Peyer's patch (tissue), 4 donors: ENCODE results near the gene FNBP1. TPM values are rescaled to one million over a fixed set of nuclear protein-coding genes. Genes with fewer than 3 reads are reported as not detected.

Experiments
- DNase-seq, 3 donors: peaks; one replicate each; pipeline ENCODE4 v3.0.0-alpha.2; 2017 to 2019
- H3K27ac ChIP-seq, 4 donors: fragments of 200-600 bp; sonication (generic); one replicate each; pipeline ENCODE4 v1.5.1; 2016 to 2019
- H3K27me3 ChIP-seq, 2 donors: fragments of 200-600 bp; sonication (generic); one replicate each; pipeline ENCODE4 v1.5.1; 2019
- H3K36me3 ChIP-seq, 3 donors: fragments of 200-600 bp; sonication (generic); one replicate each; pipeline ENCODE4 v1.5.1; 2016 to 2019
- H3K4me1 ChIP-seq, 4 donors: fragments of 200-600 bp; sonication (generic); one replicate each; pipeline ENCODE4 v1.5.1; 2016 to 2019
- H3K4me3 ChIP-seq, 4 donors: fragments of 200-600 bp; sonication (generic); 1 replicate in 3 of 4; 2 replicates in 1 of 4; pipeline ENCODE4 v1.5.1; 2016 to 2019; ENCODE audit warnings: mild to moderate bottlenecking in 1 of 4
- H3K9me3 ChIP-seq, 4 donors: fragments of 200-600 bp; sonication (generic); one replicate each; pipeline ENCODE4 v1.5.1; 2016 to 2019; ENCODE audit warnings: mild to moderate bottlenecking in 1 of 4
- CTCF ChIP-seq, 6 experiments: fragments of 450-650 bp in 4 of 6; fragments of 200-600 bp in 2 of 6; sonication (generic) in 1 of 6; IDR thresholded peaks; one replicate each; pipeline ENCODE4 v1.5.1; 2017 to 2019; ENCODE audit warnings: antibody characterized with exemption in 6 of 6, mild to moderate bottlenecking in 3 of 6, moderate library complexity in 1 of 6
- POLR2A ChIP-seq, 2 donors: fragments of 450-650 bp; IDR thresholded peaks; one replicate each; pipeline ENCODE4 v1.5.1; 2017; ENCODE audit warnings: antibody characterized with exemption in 2 of 2, mild to moderate bottlenecking in 2 of 2, moderate library complexity in 2 of 2
- total RNA-seq, 4 donors: library from RNA; depleted of rRNA; stranded (reverse); fragments of >200 nt; gene quantifications; one replicate each; pipeline ENCODE4 v1.1.0, GENCODE V29; 2016

Gene FNBP1
- total RNA-seq, 4 donors from 2014 or later: 9.8 to 163 (median 22.2) TPM

GRCh38 chr9:129936222-129936621, 106.8 kb downstream of the FNBP1 start:
- Histone ChIP-seq H3K27ac (no peak overlapping the region), H3K27me3 (no peaks in the 10 kb centered on the region), H3K9me3 (no peaks in the 10 kb centered on the region), H3K36me3 (no peaks in the 10 kb centered on the region), H3K4me1 (peaks cover 0 to 23% (median 3%) of the 10 kb centered on the region in 4 donors), H3K4me3 (no peak overlapping the region)
- TF ChIP-seq POLR2A (IDR thresholded peaks at IDR 0.05) (no peak), CTCF (IDR thresholded peaks at IDR 0.05) (no peak)
- DNase-seq: no peak

- H3K4me1 ChIP-seq: peaks cover 0 to 23% (median 3%) of the 10 kb centered on the region in 4 donors
- no peaks in the 10 kb centered on the region for H3K9me3 ChIP-seq
- H3K36me3 ChIP-seq: no peaks in the 10 kb centered on the region
- H3K27me3 ChIP-seq: no peaks in the 10 kb centered on the region
- peak overlapping the region; percentile 34 to 61 (median 39) for H3K27ac ChIP-seq
- H3K4me3 ChIP-seq: no peak overlapping the region
- TF ChIP-seq POLR2A (IDR thresholded peaks at IDR 0.05): no peak
- no peak for TF ChIP-seq CTCF (IDR thresholded peaks at IDR 0.05)
- DNase-seq: no peak
These were observed 108.2 kb downstream of the FNBP1 start for GRCh38 chr9:129934780-129935179.

GRCh38 chr9:129934041-129934591, 108.9 kb downstream of the FNBP1 start:
- H3K4me1 ChIP-seq: peaks cover 0 to 23% (median 3%) of the 10 kb centered on the region in 4 donors

GRCh38 chr9:129933185-129934040, 109.6 kb downstream of the FNBP1 start:
- Histone ChIP-seq H3K9me3 (no peaks in the 10 kb centered on the region), H3K36me3 (peaks cover 0 to 6% (median 0%) of the 10 kb centered on the region in 3 donors), H3K27ac (peak overlapping the region; percentile 4 to 61 (median 48)), H3K4me3 (no peak overlapping the region), H3K27me3 (no peaks in the 10 kb centered on the region), H3K4me1 (peaks cover 0 to 23% (median 3%) of the 10 kb centered on the region in 4 donors)
- DNase-seq: no peak
- TF ChIP-seq POLR2A (IDR thresholded peaks at IDR 0.05) (no peak), CTCF (IDR thresholded peaks at IDR 0.05) (no peak)

More at GRCh38 chr9:129934041-129934591, 108.9 kb downstream of the FNBP1 start:
- no peak for DNase-seq
- no peaks in the 10 kb centered on the region for H3K9me3 ChIP-seq
- H3K4me3 ChIP-seq: no peak overlapping the region
- H3K27ac ChIP-seq: peak overlapping the region; percentile 34 to 61 (median 39)
- H3K36me3 ChIP-seq: no peaks in the 10 kb centered on the region
- no peaks in the 10 kb centered on the region for H3K27me3 ChIP-seq
- TF ChIP-seq POLR2A (IDR thresholded peaks at IDR 0.05): no peak
- no peak for TF ChIP-seq CTCF (IDR thresholded peaks at IDR 0.05)

- Histone ChIP-seq H3K27ac (peak overlapping the region; percentile 4 to 55 (median 36)), H3K4me1 (peaks cover 0 to 23% (median 3%) of the 10 kb centered on the region in 4 donors), H3K9me3 (no peaks in the 10 kb centered on the region), H3K4me3 (no peak overlapping the region), H3K36me3 (peaks cover 0 to 7% (median 0%) of the 10 kb centered on the region in 3 donors), H3K27me3 (no peaks in the 10 kb centered on the region)
- DNase-seq: no peak
- TF ChIP-seq POLR2A (IDR thresholded peaks at IDR 0.05): no peak
- no peak for TF ChIP-seq CTCF (IDR thresholded peaks at IDR 0.05)
These were observed 110.5 kb downstream of the FNBP1 start for GRCh38 chr9:129932303-129933151.
